HG03558 (cell line): ENCODE measurements around the gene IFITM5.
"Not testable (repeated sequence)": the region's sequence is repeated elsewhere in the genome, so short reads cannot be mapped to it uniquely, and the experiment has no call there.

Source experiments
- ATAC-seq: cut with Tn5 transposase; IDR thresholded peaks from one replicate; pipeline ENCODE4 v1.9.1; 2021; ENCODE audit warnings: moderate number of reproducible peaks; ENCODE audit not compliant: unreplicated experiment; ENCODE audit errors: extremely low read depth

The IFITM5 gene

DNA sequence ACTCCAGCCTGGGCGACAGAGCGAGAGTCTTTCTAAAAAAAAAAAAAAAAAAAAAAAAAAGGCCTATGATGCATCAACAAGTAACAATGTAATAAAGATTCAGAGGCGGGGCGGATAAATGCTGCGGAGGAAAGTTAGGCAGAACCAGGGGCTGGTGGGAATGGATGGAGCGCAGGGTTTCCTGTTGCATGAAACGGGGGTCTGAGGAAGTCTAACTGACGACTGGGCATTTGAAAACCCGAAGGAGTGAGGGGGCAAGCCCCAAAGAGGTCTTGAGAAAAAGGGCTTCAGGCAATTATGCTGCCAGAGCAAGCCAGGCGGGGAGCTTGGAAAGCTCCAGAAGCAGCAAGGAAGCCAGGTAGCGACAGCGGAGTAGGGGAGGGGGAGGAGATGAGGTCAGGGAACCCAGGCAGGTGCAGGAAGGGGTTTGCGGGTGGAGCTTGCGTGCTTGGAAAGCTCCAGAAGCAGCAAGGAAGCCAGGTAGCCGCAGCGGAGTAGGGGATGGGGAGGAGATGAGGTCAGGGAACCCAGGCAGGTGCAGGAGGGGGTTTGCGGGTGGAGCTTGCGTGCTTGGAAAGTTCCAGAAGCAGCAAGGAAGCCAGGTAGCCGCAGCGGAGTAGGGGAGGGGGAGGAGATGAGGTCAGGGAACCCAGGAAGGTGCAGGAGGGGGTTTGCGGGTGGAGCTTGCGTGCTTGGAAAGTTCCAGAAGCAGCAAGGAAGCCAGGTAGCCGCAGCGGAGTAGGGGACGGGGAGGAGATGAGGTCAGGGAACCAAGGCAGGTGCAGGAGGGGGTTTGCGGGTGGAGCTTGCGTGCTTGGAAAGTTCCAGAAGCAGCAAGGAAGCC, 12.1 kb downstream of the IFITM5 start:
- ATAC-seq, result not testable (repeated sequence)

DNA sequence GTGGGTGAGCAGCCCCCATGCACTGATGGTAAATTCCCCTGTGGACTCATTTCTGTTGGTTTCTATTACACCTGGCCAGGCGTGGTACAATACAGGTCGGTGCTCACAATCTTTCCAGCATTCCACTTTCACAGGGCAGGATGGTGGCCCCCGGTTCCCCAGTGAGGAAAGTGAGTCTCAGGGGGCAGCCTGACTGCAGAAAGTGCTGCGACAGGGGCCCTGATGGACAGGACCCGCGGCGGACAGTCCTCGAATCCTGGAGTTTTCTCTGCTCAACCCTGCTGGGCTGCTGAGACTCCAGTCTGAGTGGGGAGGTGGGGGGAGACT, 13.5 kb downstream of the IFITM5 start:
- ATAC-seq, result no peak

DNA sequence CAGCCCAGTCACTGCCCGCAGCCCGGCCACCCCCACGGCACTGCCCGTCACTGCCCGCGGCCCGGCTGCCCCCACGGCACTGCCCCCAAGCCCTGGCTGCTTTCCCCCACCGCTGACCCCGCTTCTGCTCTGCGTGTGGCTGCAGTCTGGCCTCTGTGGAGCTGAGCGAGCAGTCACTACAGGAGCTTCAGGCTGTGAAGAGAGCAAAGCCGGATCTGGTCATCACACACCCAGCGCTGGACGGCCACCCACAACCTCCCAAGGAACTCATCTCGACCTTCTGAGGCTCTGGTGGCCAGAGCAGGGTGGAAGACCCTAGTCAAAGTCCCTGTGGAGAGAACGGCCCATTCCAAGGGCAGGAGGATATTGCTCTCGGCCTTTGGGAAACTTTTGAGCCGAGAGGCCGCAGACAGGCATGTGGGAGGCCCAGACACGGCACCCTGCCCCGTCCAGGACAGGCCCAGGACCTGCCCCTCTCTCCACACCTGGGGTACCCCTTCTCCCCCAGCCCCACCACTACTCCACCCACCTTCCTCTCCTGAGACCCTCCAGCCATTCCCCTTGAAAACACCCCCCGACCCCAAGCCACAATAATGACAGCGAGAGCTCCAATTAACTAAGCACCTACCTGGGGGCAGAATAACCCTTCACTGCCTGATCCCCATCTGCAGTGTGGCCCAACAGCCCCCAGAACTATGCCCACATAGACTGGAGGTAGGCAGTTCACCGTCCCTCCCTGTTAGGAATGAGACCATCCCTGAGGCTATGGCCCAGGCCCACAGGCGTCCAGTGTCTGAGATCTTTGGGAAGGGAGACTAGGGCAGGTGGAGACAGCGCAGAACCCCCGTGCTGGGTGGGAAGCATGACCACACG, 14.1 kb downstream of the IFITM5 start:
- no peak for ATAC-seq

DNA sequence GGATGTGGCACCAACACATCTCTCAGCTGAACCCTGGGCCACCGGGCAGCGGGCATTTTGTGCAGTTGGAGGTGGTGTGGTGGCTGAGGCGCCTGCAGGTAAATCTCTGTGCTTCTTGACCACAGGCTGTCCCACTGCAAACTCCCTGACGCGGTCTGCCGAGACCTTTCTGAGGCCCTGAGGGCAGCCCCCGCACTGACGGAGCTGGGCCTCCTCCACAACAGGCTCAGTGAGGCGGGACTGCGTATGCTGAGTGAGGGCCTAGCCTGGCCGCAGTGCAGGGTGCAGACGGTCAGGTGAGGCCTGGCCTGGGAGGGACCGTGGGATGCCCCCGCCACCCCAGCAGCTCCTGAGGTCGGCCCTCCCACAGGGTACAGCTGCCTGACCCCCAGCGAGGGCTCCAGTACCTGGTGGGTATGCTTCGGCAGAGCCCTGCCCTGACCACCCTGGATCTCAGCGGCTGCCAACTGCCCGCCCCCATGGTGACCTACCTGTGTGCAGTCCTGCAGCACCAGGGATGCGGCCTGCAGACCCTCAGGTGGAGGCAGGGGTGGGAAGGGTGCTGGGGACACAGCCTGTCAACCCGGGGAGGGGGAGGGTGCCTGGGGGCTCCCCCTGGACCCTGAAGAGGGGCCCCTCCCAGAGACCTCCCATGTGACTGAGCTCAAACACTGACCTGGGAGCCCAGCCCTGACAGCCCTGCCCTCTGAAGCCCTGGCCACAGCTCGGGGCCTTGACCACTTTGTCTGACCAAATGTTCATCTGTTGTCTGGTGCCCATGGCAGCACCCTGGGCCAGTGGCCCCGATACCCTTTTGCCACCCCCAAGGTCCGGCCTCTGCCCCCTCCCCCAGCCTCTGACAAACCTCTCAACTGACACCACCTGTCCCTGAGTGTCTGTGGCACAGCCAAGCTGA, 15.0 kb downstream of the IFITM5 start:
- no peak for ATAC-seq

DNA sequence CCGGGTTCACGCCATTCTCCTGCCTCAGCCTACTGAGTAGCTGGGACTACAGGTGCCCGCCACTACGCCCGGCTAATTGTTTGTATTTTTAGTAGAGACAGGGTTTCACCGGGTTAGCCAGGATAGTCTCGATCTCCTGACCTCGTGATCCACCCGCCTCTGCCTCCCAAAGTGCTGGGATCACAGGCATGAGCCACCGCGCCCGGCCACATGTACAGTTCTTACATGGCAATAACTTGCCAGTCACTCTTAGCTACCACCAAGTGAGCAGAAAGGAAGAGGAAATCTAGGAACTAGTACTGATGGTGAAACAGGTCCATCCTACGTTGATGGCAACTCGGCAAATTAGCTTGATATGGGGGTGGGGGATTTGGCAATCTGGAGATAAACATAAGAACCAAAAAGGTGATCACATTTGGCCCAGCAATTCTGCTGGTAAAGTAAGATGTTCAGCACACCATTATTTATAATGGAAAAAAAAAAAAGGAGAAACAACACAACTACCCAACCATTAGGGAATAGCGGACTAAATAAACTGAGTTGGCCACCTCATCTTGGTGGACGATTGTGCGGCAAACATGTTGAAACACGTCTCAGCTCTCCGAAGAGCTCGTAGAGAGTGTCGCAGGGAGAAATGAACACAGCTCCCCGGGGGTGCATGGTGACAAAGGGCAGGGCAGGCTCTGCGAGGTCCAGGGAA, 15.8 kb downstream of the IFITM5 start:
- no peak for ATAC-seq

DNA sequence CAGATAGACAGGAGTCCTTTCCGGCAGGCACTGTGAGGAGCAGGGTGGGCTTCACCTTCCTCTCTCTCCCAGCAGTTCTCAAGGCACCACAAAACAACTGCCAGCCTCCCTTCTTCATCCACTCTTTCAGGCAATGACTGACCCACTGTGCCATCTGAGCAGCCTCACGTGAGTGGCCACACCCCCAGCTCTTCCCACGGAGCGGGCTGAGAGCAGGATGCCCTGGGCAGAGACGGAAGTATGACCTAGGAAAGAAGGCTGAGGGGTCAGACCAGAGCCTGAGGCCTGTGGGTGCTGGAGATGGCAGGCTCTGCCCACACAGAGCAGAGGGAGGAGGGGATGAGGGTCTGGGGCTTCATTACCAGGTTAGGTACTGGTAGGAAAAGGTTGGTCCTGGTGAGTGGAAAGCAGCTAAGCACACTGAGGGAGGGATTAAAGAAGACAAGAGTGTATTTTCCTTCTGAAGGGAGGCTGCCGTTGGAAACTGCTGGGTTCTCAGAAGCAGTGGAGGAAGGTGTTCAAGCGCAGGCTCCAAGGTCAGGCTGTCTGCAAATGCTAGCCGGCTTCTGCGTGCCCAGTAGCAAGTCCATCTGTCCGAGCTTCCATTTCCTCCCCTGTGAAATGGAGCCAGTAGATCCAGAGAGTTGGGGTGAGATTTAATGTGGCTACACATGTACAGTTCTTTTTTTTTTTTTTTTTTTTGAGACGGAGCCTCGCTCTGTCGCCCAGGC, 16.5 kb downstream of the IFITM5 start:
- no peak for ATAC-seq

DNA sequence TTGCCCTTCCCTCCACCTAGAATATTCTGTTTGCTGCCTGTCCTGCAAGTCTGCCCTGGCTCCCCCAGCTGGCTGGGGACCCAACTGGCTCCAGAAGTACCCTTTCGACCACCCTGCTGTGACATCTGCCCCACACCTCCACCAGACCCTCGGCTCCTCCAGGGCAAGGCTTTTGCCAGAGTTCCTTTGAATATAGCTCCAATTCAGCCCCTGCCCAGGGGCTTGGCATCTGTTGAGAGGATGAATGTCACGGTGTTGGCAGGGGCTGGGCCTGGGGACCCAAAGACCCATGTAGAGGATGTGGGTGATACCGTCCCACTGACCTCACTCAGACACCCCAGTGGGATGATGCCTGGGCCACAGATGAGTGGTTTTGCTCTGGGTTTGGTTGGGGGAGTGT, 17.2 kb downstream of the IFITM5 start:
- no peak for ATAC-seq

DNA sequence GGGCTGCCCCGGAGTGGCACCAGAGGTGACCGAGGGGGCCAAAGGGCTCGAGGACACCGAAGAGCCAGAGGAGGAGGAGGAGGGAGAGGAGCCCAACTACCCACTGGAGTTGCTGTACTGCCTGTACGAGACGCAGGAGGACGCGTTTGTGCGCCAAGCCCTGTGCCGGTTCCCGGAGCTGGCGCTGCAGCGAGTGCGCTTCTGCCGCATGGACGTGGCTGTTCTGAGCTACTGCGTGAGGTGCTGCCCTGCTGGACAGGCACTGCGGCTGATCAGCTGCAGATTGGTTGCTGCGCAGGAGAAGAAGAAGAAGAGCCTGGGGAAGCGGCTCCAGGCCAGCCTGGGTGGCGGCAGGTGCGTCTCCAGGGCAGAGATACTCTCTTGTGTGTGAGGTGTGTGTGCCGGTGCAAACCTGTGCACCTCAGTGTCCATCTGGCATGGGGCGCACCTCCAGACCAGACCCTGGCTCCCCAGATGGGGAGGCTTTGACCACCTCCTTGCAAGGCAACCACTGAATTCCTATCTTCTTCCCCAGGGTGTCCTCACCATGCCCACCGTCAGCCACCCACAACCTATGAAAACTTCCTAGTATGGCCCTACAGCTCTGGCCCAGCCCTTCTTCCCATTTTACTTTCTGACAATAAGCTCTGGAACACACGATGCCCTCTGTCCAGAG, 17.7 kb downstream of the IFITM5 start:
- no peak for ATAC-seq

DNA sequence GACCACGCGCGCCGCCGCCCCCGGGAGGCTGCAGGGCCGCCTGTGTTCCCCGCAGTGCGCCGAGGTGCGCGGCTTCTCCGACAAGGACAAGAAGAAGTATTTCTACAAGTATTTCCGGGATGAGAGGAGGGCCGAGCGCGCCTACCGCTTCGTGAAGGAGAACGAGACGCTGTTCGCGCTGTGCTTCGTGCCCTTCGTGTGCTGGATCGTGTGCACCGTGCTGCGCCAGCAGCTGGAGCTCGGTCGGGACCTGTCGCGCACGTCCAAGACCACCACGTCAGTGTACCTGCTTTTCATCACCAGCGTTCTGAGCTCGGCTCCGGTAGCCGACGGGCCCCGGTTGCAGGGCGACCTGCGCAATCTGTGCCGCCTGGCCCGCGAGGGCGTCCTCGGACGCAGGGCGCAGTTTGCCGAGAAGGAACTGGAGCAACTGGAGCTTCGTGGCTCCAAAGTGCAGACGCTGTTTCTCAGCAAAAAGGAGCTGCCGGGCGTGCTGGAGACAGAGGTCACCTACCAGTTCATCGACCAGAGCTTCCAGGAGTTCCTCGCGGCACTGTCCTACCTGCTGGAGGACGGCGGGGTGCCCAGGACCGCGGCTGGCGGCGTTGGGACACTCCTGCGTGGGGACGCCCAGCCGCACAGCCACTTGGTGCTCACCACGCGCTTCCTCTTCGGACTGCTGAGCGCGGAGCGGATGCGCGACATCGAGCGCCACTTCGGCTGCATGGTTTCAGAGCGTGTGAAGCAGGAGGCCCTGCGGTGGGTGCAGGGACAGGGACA, 18.4 kb downstream of the IFITM5 start:
- no peak for ATAC-seq

DNA sequence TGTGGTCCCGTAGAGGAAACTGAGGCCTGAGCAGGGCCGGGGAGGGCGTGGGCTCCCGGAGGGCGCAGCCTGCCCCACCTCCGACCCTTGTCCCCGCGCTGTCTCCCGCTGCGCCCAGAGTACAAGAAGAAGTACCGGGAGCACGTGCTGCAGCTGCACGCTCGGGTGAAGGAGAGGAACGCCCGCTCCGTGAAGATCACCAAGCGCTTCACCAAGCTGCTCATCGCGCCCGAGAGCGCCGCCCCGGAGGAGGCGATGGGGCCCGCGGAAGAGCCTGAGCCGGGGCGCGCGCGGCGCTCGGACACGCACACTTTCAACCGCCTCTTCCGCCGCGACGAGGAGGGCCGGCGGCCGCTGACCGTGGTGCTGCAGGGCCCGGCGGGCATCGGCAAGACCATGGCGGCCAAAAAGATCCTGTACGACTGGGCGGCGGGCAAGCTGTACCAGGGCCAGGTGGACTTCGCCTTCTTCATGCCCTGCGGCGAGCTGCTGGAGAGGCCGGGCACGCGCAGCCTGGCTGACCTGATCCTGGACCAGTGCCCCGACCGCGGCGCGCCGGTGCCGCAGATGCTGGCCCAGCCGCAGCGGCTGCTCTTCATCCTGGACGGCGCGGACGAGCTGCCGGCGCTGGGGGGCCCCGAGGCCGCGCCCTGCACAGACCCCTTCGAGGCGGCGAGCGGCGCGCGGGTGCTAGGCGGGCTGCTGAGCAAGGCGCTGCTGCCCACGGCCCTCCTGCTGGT, 19.2 kb downstream of the IFITM5 start:
- ATAC-seq, result no peak

DNA sequence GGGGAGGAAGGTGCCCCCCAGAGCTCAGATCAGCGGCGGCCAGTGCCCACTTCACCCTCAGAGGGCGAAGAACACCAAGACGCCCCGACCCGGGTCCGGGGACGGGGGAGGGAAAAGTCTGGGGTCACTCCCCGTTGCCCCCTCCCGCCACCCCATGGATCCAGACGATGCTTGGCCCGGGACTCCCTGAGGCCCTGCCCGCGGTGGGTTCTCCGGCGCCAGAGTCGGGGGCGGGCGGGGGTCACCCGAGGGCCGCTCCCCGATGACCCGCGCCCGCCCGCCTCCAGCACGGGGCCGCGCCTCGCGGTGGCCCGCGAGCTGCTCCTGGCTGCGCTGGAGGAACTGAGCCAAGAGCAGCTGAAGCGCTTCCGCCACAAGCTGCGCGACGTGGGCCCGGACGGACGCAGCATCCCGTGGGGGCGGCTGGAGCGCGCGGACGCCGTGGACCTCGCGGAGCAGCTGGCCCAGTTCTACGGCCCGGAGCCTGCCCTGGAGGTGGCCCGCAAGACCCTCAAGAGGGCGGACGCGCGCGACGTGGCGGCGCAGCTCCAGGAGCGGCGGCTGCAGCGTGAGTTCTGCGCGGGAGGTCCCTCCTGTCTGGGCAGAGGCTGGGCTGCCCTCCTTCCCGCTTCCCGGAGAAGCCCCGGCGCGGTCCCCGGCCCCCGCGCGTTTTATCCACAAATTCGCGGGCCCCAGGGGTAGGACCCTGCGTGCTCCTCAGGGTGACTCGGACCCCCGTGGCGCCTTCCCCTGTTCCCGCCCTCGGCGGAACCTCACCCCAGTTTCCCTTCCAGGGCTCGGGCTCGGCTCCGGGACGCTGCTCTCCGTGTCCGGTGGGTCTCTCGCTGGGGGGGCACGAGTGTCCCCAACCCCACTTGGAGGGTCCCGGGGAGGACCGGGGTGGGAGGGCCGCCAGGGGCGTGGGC, 20.0 kb downstream of the IFITM5 start:
- ATAC-seq, result no peak

DNA sequence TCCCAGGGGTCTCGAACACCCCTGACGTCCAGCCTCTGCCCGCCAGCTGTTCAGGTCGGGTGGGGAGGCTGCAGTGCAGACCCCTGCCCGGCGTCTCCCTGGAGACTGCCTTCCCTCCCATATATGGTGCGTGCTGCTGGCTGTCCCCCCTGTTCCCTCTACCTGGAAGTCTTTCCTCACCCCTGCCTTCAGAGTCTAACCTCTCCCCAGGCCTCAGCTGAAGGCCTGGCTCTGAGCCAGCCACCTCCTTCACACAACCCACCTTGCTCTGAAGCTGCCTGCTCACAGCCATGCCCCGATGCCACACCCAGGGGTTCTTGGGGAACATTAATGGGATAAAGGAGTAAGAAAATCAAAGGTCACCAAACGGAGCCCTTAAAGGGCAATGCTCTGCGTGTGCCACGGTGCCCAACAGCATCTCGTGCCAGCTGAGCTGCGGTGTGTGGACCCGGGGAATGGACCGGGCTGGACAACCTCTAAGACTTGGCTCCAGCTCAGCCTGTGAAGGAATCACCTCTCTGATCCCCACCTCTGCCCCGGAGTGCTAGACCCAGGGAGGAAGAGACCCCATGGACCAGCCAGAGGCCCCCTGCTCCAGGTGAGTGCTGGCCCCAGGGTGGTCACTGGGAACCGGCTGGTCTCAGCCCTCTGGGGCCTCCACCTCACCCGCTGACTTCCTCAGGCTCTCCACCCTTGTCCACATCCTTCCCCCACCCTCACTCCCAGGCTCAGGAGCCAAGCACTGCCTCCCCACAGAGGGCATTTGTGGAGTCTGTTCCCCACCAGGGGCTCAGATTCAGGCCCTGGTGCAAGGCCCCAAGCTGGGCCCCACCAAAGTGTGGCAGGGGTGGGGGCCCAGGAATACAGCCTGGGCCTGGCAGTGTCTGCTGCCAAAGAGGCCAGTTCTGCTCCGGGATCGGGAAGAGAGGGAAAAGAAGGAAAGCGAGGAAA, 21.1 kb downstream of the IFITM5 start, which contains the start of gene NLRP6:
Gene NLRP6, plus strand, starts transcription at position 407 of the 951 bp plus-strand sequence. Its CDS starts 163 bp downstream, at position 570.
- ATAC-seq, result no peak

DNA sequence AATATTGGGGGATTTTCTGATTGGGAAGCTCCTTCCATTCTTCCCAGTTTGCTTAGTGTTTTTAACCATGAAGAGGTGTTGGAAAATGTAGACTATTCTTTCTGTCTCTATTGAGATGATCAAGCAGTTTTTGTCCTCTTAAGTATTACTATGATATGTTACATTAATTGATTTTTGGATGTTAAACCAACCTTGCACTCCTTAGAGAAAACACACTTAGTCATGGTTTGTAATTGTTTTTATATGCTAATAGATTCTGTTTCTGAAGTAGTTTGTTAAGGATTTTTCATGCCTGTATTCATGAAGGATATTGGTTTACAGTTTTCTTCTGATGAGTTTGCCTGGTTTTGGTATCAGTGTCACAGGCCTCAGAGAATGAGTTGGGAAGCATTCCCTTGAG, 23.1 kb downstream of the IFITM5 start:
- no peak for ATAC-seq

DNA sequence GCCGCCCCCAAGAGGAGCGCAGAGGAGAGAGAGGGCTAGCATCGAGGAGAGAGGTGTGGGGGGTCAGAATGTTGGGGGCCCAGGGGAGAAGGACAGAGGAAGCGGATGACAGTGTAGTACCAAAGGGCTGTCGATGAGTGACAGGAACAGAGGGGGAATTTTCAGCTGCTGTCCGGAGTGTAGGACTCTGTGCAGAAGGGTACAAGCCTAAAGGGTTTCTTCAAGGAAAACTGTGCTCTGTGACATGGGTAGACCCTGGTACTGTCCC, 26.5 kb downstream of the IFITM5 start:
- no peak for ATAC-seq

DNA sequence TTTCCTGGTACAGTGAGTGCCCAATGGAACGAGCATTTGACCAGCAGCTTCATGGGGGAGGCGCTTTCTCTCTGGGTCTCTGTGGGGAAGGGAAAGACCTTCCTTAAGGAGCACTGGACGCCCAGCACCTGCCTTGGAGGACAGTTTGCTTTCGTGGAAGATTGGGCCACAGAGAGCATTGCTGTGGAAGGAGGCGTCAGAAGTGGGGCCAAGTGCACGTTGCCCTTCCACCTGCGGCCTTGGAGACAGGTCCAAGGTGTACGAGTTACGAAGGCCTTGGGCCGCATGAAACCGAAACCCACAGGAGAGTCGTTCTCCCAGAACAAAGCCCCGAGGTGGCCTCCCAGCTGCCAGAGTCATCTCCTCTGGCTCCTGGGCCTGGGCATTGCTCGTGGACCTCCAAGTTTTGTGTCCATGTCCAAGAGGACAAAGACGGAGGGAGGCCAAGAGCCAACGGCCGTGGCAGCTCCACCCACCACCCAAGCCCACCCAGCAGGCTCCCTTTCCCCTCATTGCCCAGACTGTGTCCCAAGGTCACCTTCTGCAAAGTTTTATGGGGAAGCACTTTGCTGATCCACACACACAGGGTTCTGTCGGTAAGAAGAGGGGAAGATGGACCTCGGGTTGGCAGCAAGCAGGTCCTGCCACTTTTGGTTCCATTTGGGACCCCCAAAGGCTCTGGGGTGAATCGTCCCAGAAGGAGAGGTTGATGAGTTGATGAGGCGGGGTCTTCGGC, 27.0 kb downstream of the IFITM5 start:
- no peak for ATAC-seq
